GM21360 (cell line): Measurements from ENCODE around the gene UST.
"Not testable (repeated sequence)": the region's sequence is repeated elsewhere in the genome, so short reads cannot be mapped to it uniquely, and the experiment has no call there.

ENCODE experiments used
- ATAC-seq: cut with Tn5 transposase; IDR thresholded peaks from one replicate; pipeline ENCODE4 v1.9.1; 2021; ENCODE audit warnings: mild to moderate bottlenecking, moderate library complexity; ENCODE audit not compliant: unreplicated experiment

UST gene

GRCh38 chr6:148967541-148967956 lies 220.7 kb downstream of the UST start:
- no peak for ATAC-seq

- no peak for ATAC-seq
Observed at GRCh38 chr6:148968771-148969602, 222.2 kb downstream of the UST start.

- ATAC-seq: no peak
Observed at GRCh38 chr6:148969603-148970061, 222.8 kb downstream of the UST start.

- no peak for ATAC-seq
Observed at GRCh38 chr6:148971031-148971927, 224.4 kb downstream of the UST start.

GRCh38 chr6:148972481-148972880 lies 225.7 kb downstream of the UST start:
- ATAC-seq: no peak

- no peak for ATAC-seq
Observed at GRCh38 chr6:148973538-148974208, 226.8 kb downstream of the UST start.

GRCh38 chr6:148974351-148974750 lies 227.5 kb downstream of the UST start:
- ATAC-seq: no peak

- not testable (repeated sequence) for ATAC-seq
Observed at GRCh38 chr6:148978298-148978697, 231.5 kb downstream of the UST start.

- ATAC-seq: no peak
Observed at GRCh38 chr6:148979014-148979901, 232.4 kb downstream of the UST start.

- ATAC-seq: no peak
Observed at GRCh38 chr6:148980234-148980633, 233.4 kb downstream of the UST start.

- ATAC-seq: no peak
Observed at GRCh38 chr6:148981515-148981914, 234.7 kb downstream of the UST start.

- ATAC-seq: no peak
Observed at GRCh38 chr6:148983101-148983761, 236.4 kb downstream of the UST start.

GRCh38 chr6:148983966-148984365 lies 237.1 kb downstream of the UST start:
- no peak for ATAC-seq

GRCh38 chr6:148984531-148985056 lies 237.8 kb downstream of the UST start:
- no peak for ATAC-seq

GRCh38 chr6:148985499-148985898 lies 238.7 kb downstream of the UST start:
- no peak for ATAC-seq

- ATAC-seq: no peak
Observed at GRCh38 chr6:148986608-148987007, 239.8 kb downstream of the UST start.

- no peak for ATAC-seq
Observed at GRCh38 chr6:148987982-148988381, 241.2 kb downstream of the UST start.

- no peak for ATAC-seq
Observed at GRCh38 chr6:148989585-148989984, 242.8 kb downstream of the UST start.

- ATAC-seq: no peak
Observed at GRCh38 chr6:148990403-148990802, 243.6 kb downstream of the UST start.
